ENCODE data around the gene FOCAD.

- TF ChIP-seq, protein P1, sequence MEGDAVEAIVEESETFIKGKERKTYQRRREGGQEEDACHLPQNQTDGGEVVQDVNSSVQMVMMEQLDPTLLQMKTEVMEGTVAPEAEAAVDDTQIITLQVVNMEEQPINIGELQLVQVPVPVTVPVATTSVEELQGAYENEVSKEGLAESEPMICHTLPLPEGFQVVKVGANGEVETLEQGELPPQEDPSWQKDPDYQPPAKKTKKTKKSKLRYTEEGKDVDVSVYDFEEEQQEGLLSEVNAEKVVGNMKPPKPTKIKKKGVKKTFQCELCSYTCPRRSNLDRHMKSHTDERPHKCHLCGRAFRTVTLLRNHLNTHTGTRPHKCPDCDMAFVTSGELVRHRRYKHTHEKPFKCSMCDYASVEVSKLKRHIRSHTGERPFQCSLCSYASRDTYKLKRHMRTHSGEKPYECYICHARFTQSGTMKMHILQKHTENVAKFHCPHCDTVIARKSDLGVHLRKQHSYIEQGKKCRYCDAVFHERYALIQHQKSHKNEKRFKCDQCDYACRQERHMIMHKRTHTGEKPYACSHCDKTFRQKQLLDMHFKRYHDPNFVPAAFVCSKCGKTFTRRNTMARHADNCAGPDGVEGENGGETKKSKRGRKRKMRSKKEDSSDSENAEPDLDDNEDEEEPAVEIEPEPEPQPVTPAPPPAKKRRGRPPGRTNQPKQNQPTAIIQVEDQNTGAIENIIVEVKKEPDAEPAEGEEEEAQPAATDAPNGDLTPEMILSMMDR (IDR thresholded peaks at IDR 0.05 in 2 of 3, conservative IDR thresholded peaks at IDR 0.05 in 1 of 3; ENCODE audit: borderline replicate concordance in 1 of 3, insufficient read depth in 1 of 3, low read depth in 2 of 3, low read length in 2 of 3) = no peak
- no peak for TF ChIP-seq SP1 (IDR thresholded peaks at IDR 0.05; ENCODE audit: low read depth)
Observed at GRCh38 chr9:20703146-20703545, 19.1 kb downstream of the FOCAD start.

All from HCT116 (cell line).